ENCODE results near the gene NUMA1. TPM values are rescaled to one million over a fixed set of nuclear protein-coding genes. Genes with fewer than 3 reads are reported as not detected.

NUMA1 gene
- 100 to 1,000 TPM; 345 to 650 (median 380) TPM for total RNA-seq

- Histone ChIP-seq H3K4me1 (peaks cover 0 to 30% (median 11%) of the 10 kb centered on the region in 4 donors), H3K9me3 (no peaks in the 10 kb centered on the region), H3K4me3 (peak within 1 kb of the TSS; percentile 45 to 95 (median 68)), H3K36me3 (peaks cover 0 to 8% (median 0%) of the 10 kb centered on the region in 3 donors), H3K27ac (peak within 1 kb of the TSS; percentile 65 to 95 (median 92)), H3K27me3 (no peaks in the 10 kb centered on the region)
- peak; percentile 87 to 98 for TF ChIP-seq EP300 (IDR thresholded peaks at IDR 0.05)
- TF ChIP-seq CTCF (IDR thresholded peaks at IDR 0.05) = peak in 1 of 5 experiments; percentile 10
- TF ChIP-seq POLR2A (IDR thresholded peaks at IDR 0.05) = peak; percentile 26 to 55
- peak; percentile 99 to 100 for DNase-seq (ENCODE audit: low spot score in 2 of 2)
- WGBS, 2 donors = 0 to 1% methylated on average over 53 to 60 of the region's 60 CpGs
Observed at GRCh38 chr11:72080326-72081183, at the start of gene NUMA1, which contains the start of gene LRRC51. NUMA1 (minus strand) TSS chr11:72080542; CDS start chr11:72035943, 44,599 bp downstream. LRRC51 (plus strand) TSS chr11:72080850; CDS start chr11:72089084, 8,234 bp downstream.

- 90 to 94% methylated on average over 3 of the region's 3 CpGs for WGBS, 2 donors
Observed at GRCh38 chr11:72129381-72129780, 49.0 kb upstream of the NUMA1 start.

GRCh38 chr11:72127923-72128322 lies 47.6 kb upstream of the NUMA1 start:
- H3K9me3 ChIP-seq = no peaks in the 10 kb centered on the region
- no peaks in the 10 kb centered on the region for H3K36me3 ChIP-seq
- TF ChIP-seq CTCF (IDR thresholded peaks at IDR 0.05) (no peak), POLR2A (IDR thresholded peaks at IDR 0.05) (no peak), EP300 (IDR thresholded peaks at IDR 0.05) (no peak)
- DNase-seq (ENCODE audit: low spot score in 2 of 2) = no peak
- H3K27ac ChIP-seq = no peak overlapping the region
- no peak overlapping the region for H3K4me3 ChIP-seq
- WGBS, 2 donors = 55 to 68% methylated on average over 2 of the region's 2 CpGs
- H3K4me1 ChIP-seq = no peaks in the 10 kb centered on the region
- peaks cover 0 to 3% of the 10 kb centered on the region in 2 donors for H3K27me3 ChIP-seq

More at GRCh38 chr11:72129381-72129780, 49.0 kb upstream of the NUMA1 start:
- TF ChIP-seq POLR2A (IDR thresholded peaks at IDR 0.05) (no peak), EP300 (IDR thresholded peaks at IDR 0.05) (no peak), CTCF (IDR thresholded peaks at IDR 0.05) (no peak)
- H3K36me3 ChIP-seq = no peaks in the 10 kb centered on the region
- DNase-seq (ENCODE audit: low spot score in 2 of 2) = no peak
- H3K4me1 ChIP-seq = no peaks in the 10 kb centered on the region
- no peak overlapping the region for H3K4me3 ChIP-seq
- H3K27ac ChIP-seq = no peak overlapping the region
- peaks cover 0 to 3% of the 10 kb centered on the region in 2 donors for H3K27me3 ChIP-seq
- no peaks in the 10 kb centered on the region for H3K9me3 ChIP-seq

- H3K4me1 ChIP-seq = no peaks in the 10 kb centered on the region
- H3K36me3 ChIP-seq = no peaks in the 10 kb centered on the region
- H3K27me3 ChIP-seq = peaks cover 0 to 3% of the 10 kb centered on the region in 2 donors
- no peak overlapping the region for H3K27ac ChIP-seq
- 61 to 75% methylated on average over 1 of the region's 1 CpG for WGBS, 2 donors
- DNase-seq (ENCODE audit: low spot score in 2 of 2) = no peak
- H3K4me3 ChIP-seq = no peak overlapping the region
- TF ChIP-seq CTCF (IDR thresholded peaks at IDR 0.05) (no peak), EP300 (IDR thresholded peaks at IDR 0.05) (no peak), POLR2A (IDR thresholded peaks at IDR 0.05) (no peak)
- no peaks in the 10 kb centered on the region for H3K9me3 ChIP-seq
Observed at GRCh38 chr11:72125956-72126355, 45.6 kb upstream of the NUMA1 start.

- WGBS, 2 donors = 83 to 96% methylated on average over 6 of the region's 6 CpGs
- no peak overlapping the region for H3K4me3 ChIP-seq
- no peaks in the 10 kb centered on the region for H3K9me3 ChIP-seq
- H3K4me1 ChIP-seq = no peaks in the 10 kb centered on the region
- H3K27me3 ChIP-seq = no peaks in the 10 kb centered on the region
- TF ChIP-seq POLR2A (IDR thresholded peaks at IDR 0.05) (no peak), CTCF (IDR thresholded peaks at IDR 0.05) (no peak), EP300 (IDR thresholded peaks at IDR 0.05) (no peak)
- no peaks in the 10 kb centered on the region for H3K36me3 ChIP-seq
- no peak for DNase-seq (ENCODE audit: low spot score in 2 of 2)
- no peak overlapping the region for H3K27ac ChIP-seq
Observed at GRCh38 chr11:72124046-72124445, 43.7 kb upstream of the NUMA1 start.

All from tibial nerve (tissue), 4 donors.